WTC11 (cell line): ENCODE measurements around the gene SYT1. TPM values are rescaled to one million over a fixed set of nuclear protein-coding genes. Genes with fewer than 3 reads are reported as not detected.

Experiments
- ATAC-seq: fragments of 200-7000 bp; cut with Tn5 transposase; 2 replicates; pipeline ENCODE4 v1.10.0; 2021; ENCODE audit warnings: mild to moderate bottlenecking, moderate library complexity
- CTCF ChIA-PET: fragments of 300-600 bp; sonication (Branson Sonifier 250); formaldehyde crosslinking; loops from one replicate; lab custom pipeline; 2021; ENCODE audit warnings: antibody characterized with exemption; lab: Charles Lee
- POLR2A ChIA-PET: fragments of 350-600 bp; sonication (Branson Sonifier 250); formaldehyde crosslinking; loops from one replicate; lab custom pipeline; 2021; ENCODE audit warnings: antibody characterized with exemption; lab: Charles Lee
- DNase-seq: peaks from one replicate; pipeline ENCODE4 v3.0.0; 2021; ENCODE audit warnings: low spot score
- H3K27ac Mint-ChIP-seq: 2 replicates; pipeline ENCODE4 v1.8.0; 2021; ENCODE audit warnings: mixed read lengths
- H3K27me3 Mint-ChIP-seq: 2 replicates; pipeline ENCODE4 v1.8.0; 2021; ENCODE audit warnings: low read depth, mild to moderate bottlenecking, moderate library complexity, mixed read lengths
- H3K36me3 Mint-ChIP-seq: 2 replicates; pipeline ENCODE4 v1.8.0; 2021; ENCODE audit warnings: mixed read lengths
- H3K4me1 Mint-ChIP-seq: 2 replicates; pipeline ENCODE4 v1.8.0; 2022; ENCODE audit warnings: mixed read lengths
- H3K4me3 Mint-ChIP-seq: 2 replicates; pipeline ENCODE4 v1.8.0; 2021; ENCODE audit warnings: mild to moderate bottlenecking, moderate library complexity, mixed read lengths
- H3K9me3 Mint-ChIP-seq: 2 replicates; pipeline ENCODE4 v1.8.0; 2021; ENCODE audit warnings: mixed read lengths
- CREM ChIP-seq: sonication (generic); formaldehyde crosslinking; IDR thresholded peaks from 2 replicates; pipeline ENCODE4 v1.8.1; 2022; ENCODE audit warnings: mild to moderate bottlenecking, missing genetic modification reagents, moderate library complexity
- IRF2 ChIP-seq: sonication (generic); formaldehyde crosslinking; IDR thresholded peaks from 2 replicates; pipeline ENCODE4 v1.8.0; 2022; ENCODE audit warnings: low read depth, missing genetic modification reagents, borderline replicate concordance
- OVOL2 ChIP-seq: fragments of 250-450 bp; sonication (Bioruptor Pico); IDR thresholded peaks from 2 replicates; pipeline ENCODE4 v1.9.0; 2021; ENCODE audit warnings: mild to moderate bottlenecking, borderline replicate concordance
- RELA ChIP-seq: sonication (generic); formaldehyde crosslinking; IDR thresholded peaks from 2 replicates; pipeline ENCODE4 v1.8.1; 2022; ENCODE audit warnings: missing genetic modification reagents, mild to moderate bottlenecking, borderline replicate concordance
- RORB ChIP-seq: fragments of 250-450 bp; sonication (Bioruptor Pico); IDR thresholded peaks from 2 replicates; pipeline ENCODE4 v1.9.0; 2021; ENCODE audit warnings: mild to moderate bottlenecking
- SP1 ChIP-seq: sonication (generic); formaldehyde crosslinking; conservative IDR thresholded peaks from 2 replicates; pipeline ENCODE4 v1.8.1; 2022; ENCODE audit warnings: missing genetic modification reagents
- ZNF396 ChIP-seq: fragments of 250-450 bp; sonication (Bioruptor Pico); IDR thresholded peaks from 2 replicates; pipeline ENCODE4 v1.8.0; 2021; ENCODE audit warnings: mild to moderate bottlenecking, moderate library complexity, borderline replicate concordance
- ZNF416 ChIP-seq: fragments of 250-450 bp; sonication (Bioruptor Pico); IDR thresholded peaks from 2 replicates; pipeline ENCODE4 v1.9.0; 2021; ENCODE audit warnings: mild to moderate bottlenecking, inconsistent platforms
- total RNA-seq: library from RNA; stranded (reverse); gene quantifications from 3 replicates; pipeline ENCODE4 v1.2.3, GENCODE V29; 2021
- TF ChIP-seq, protein P1 (sequence below): sonication (generic); formaldehyde crosslinking; IDR thresholded peaks from 2 replicates; pipeline ENCODE4 v1.8.1; 2023; ENCODE audit warnings: mild to moderate bottlenecking, missing genetic modification reagents
- TF ChIP-seq, protein P2 (sequence below): sonication (generic); formaldehyde crosslinking; IDR thresholded peaks from 2 replicates; pipeline ENCODE4 v1.8.1; 2022; ENCODE audit warnings: mild to moderate bottlenecking, moderate library complexity, missing genetic modification reagents
- TF ChIP-seq, protein P3 (sequence below): sonication (generic); formaldehyde crosslinking; IDR thresholded peaks from 2 replicates; pipeline ENCODE4 v1.8.0; 2022; ENCODE audit warnings: mild to moderate bottlenecking, missing genetic modification reagents
- TF ChIP-seq, protein P4 (sequence below): sonication (generic); formaldehyde crosslinking; IDR thresholded peaks from 2 replicates; pipeline ENCODE4 v1.8.1; 2023; ENCODE audit warnings: mild to moderate bottlenecking, missing genetic modification reagents, moderate library complexity
- TF ChIP-seq, protein P5 (sequence below): fragments of 200-600 bp; IDR thresholded peaks from 2 replicates; pipeline ENCODE4 v1.8.0; 2022; ENCODE audit warnings: antibody characterized with exemption

Gene SYT1
- total RNA-seq, 1 experiment from 2014 or later, result 45.2 TPM

DNA sequence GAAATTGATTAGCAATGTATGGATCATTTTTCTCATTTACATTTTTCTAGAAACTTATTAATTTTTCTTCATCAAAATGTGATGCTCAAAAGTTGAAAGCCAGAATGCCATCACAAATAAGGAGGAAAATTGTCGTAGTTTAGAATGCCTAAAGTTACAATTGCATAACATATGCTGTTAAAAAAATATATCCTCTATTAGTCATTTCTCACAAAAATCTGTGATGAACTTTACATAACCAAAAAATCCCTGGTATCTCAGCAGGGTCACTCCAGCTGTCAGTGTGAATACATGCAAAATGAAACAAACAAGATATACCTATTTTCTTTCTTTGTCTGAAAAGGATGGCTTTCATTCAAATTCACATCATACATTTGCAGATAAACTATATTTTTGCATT lies 467.3 kb downstream of the SYT1 start (continued):
- TF ChIP-seq, protein P1, sequence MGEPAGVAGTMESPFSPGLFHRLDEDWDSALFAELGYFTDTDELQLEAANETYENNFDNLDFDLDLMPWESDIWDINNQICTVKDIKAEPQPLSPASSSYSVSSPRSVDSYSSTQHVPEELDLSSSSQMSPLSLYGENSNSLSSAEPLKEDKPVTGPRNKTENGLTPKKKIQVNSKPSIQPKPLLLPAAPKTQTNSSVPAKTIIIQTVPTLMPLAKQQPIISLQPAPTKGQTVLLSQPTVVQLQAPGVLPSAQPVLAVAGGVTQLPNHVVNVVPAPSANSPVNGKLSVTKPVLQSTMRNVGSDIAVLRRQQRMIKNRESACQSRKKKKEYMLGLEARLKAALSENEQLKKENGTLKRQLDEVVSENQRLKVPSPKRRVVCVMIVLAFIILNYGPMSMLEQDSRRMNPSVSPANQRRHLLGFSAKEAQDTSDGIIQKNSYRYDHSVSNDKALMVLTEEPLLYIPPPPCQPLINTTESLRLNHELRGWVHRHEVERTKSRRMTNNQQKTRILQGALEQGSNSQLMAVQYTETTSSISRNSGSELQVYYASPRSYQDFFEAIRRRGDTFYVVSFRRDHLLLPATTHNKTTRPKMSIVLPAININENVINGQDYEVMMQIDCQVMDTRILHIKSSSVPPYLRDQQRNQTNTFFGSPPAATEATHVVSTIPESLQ (CRISPR knock-in tag), result no peak
- no peak for TF ChIP-seq SP1 (CRISPR knock-in tag)
- TF ChIP-seq, protein P2, sequence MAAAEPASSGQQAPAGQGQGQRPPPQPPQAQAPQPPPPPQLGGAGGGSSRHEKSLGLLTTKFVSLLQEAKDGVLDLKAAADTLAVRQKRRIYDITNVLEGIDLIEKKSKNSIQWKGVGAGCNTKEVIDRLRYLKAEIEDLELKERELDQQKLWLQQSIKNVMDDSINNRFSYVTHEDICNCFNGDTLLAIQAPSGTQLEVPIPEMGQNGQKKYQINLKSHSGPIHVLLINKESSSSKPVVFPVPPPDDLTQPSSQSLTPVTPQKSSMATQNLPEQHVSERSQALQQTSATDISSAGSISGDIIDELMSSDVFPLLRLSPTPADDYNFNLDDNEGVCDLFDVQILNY (CRISPR knock-in tag), result no peak

DNA sequence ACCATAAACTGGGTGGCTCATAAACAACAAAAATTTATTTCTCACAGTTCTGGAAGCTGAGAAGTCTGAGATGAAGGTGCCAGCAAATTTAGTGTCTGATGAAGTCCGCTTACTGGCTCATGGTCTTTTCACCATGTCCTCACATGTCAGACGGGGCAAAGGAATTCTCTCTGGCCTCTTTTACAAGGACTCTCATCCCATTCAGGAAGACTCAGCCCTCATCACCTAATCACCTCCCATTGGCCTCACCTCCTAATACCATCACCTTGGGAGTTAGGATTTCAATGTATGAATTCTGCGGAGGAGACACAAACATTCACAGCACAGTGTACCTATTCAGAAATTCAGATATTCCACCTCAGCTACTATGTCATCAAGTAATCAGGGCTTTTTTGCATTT lies 468.6 kb downstream of the SYT1 start:
- no peaks in the 10 kb centered on the region for H3K9me3 Mint-ChIP-seq
- peak overlapping the region; percentile 17; the same call in 1 of the 2 replicates for H3K27ac Mint-ChIP-seq
- ATAC-seq, result peak; percentile 56
- H3K4me3 Mint-ChIP-seq, result no peak overlapping the region
- no peaks in the 10 kb centered on the region for H3K27me3 Mint-ChIP-seq
- ChIA-PET POLR2A (no interaction called here), CTCF (interaction anchor here (1.0 kb wide), 1 partner anchor 12 kb away, joined by 3 read pairs; no protein-coding TSS in a partner anchor)
- no peak for DNase-seq
- peaks cover 7% of the 10 kb centered on the region for H3K36me3 Mint-ChIP-seq
- peaks cover 35% of the 10 kb centered on the region for H3K4me1 Mint-ChIP-seq
- TF ChIP-seq, protein P3, sequence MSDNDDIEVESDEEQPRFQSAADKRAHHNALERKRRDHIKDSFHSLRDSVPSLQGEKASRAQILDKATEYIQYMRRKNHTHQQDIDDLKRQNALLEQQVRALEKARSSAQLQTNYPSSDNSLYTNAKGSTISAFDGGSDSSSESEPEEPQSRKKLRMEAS (CRISPR knock-in tag), result no peak
- TF ChIP-seq RORB, result no peak
- TF ChIP-seq CREM, result no peak
- TF ChIP-seq, protein P4, sequence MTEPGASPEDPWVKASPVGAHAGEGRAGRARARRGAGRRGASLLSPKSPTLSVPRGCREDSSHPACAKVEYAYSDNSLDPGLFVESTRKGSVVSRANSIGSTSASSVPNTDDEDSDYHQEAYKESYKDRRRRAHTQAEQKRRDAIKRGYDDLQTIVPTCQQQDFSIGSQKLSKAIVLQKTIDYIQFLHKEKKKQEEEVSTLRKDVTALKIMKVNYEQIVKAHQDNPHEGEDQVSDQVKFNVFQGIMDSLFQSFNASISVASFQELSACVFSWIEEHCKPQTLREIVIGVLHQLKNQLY (CRISPR knock-in tag), result no peak
- TF ChIP-seq RELA (CRISPR knock-in tag), result no peak
- no peak for TF ChIP-seq OVOL2 (CRISPR knock-in tag)
- no peak for TF ChIP-seq ZNF396

DNA sequence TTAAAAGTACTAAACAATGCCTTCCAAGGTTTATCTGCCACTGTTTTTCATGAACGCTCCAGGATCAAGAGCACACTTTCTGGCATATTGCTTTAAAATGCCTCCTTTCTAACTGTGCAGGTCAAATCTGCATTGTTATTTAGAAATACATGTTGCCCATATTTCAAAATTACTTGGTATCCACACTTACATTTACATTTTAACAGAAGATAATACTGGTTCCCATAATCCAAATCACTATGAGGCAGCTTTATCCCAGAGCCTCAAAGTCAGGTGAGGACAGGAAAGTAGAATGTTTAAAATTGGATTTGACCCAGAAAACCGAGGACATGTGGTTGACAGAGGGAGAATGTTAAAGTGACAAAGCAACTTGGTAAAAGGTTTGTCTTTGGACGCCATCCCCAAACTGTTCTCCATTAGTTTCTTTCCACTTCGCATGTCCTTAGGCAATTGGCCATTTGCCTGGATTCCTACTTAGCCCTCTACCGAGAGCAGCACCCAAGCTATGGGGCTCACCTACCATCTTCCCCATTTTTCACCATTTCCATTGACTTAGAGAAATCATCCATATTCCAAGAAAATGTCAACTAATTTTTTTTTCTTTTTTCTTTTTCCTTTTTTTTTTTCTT lies 473.2 kb downstream of the SYT1 start:
- no peak overlapping the region for H3K4me3 Mint-ChIP-seq
- CTCF ChIA-PET, result no interaction called here
- peaks cover 21% of the 10 kb centered on the region for H3K36me3 Mint-ChIP-seq
- H3K4me1 Mint-ChIP-seq, result peaks cover 7% of the 10 kb centered on the region
- H3K27me3 Mint-ChIP-seq, result no peaks in the 10 kb centered on the region; the same call in 1 of the 2 replicates
- ATAC-seq, result no peak
- no peak for DNase-seq
- POLR2A ChIA-PET, result no interaction called here
- peaks cover 10% of the 10 kb centered on the region for H3K9me3 Mint-ChIP-seq
- no peak for TF ChIP-seq ZNF416 (CRISPR knock-in tag)
- TF ChIP-seq, all 79 proteins: peak for 0
- no peak overlapping the region for H3K27ac Mint-ChIP-seq

DNA sequence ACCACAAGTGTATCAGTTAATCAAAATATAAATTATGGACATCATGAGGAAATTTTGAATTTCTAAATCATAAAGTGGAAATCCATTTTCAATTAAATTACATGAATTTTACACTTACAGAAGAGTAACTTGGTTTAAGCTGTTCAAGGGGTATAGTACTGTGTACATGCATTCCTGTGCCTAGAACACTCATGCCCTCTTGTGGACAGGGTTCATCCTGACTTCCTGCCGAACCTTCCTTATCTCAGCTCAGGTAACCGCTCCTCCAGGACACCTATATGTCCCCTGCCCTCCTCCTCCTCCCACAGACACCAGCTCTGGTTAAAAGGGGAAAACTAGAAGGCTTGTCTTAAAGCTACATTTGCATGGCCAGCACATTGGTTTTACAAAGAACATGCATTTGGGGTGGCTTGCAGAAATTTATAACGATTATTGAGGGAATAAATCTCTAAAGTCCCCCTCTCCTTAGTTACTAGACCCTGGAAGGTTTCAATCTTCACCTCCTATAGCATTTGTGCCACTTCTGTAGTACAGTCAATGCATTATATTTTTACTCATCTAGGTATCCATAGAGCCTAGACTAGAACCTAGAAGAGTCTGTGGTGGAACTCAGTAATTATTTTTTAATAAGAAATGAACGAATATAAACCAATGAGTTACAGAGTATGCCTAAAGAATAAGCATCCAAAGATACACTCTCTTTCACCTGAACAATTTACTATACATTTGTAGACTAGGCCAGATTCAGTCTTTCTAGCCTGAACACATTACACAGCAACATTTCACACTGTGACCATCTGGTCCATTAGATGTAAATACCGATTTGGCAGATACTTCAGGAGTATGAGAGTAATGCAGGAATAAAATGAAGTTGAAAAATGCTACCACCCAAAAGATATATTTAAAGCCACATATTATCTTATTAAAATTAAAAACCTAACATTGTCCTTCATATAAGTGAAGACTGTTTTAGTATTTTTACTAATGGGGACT lies 480.6 kb downstream of the SYT1 start:
- ChIA-PET CTCF (interaction anchor here (0.6 to 1.5 kb wide), 37 partner anchors 8 to 897 kb away, joined by 3 to 11 read pairs (median 4); no protein-coding TSS in a partner anchor), POLR2A (no interaction called here)
- Mint-ChIP-seq H3K4me3 (no peak overlapping the region), H3K27me3 (no peaks in the 10 kb centered on the region), H3K27ac (no peak overlapping the region), H3K9me3 (0 out of 2 replicates have a peak, but pooled peaks cover under 1% of the 10 kb centered on the region), H3K36me3 (peaks cover 2% of the 10 kb centered on the region; the same call in 1 of the 2 replicates), H3K4me1 (no peaks in the 10 kb centered on the region)
- ATAC-seq, result peak; percentile 100
- peak; percentile 61 for DNase-seq
- no peak for TF ChIP-seq IRF2 (CRISPR knock-in tag)
- TF ChIP-seq, protein P5, sequence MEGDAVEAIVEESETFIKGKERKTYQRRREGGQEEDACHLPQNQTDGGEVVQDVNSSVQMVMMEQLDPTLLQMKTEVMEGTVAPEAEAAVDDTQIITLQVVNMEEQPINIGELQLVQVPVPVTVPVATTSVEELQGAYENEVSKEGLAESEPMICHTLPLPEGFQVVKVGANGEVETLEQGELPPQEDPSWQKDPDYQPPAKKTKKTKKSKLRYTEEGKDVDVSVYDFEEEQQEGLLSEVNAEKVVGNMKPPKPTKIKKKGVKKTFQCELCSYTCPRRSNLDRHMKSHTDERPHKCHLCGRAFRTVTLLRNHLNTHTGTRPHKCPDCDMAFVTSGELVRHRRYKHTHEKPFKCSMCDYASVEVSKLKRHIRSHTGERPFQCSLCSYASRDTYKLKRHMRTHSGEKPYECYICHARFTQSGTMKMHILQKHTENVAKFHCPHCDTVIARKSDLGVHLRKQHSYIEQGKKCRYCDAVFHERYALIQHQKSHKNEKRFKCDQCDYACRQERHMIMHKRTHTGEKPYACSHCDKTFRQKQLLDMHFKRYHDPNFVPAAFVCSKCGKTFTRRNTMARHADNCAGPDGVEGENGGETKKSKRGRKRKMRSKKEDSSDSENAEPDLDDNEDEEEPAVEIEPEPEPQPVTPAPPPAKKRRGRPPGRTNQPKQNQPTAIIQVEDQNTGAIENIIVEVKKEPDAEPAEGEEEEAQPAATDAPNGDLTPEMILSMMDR, result peak; percentile 45
